Cardiac muscle cell (in vitro differentiated cells and primary cell): ENCODE data around the gene SORCS3. TPM values are rescaled to one million over a fixed set of nuclear protein-coding genes. Genes with fewer than 3 reads are reported as not detected.

Experiments
- DNase-seq, 2 donors: peaks; one replicate each; pipeline versions ENCODE4 v3.0.0 to v3.0.0-alpha.2; 2010 to 2017; ENCODE audit warnings: low read depth in 1 of 2, low spot score in 1 of 2
- H3K27ac ChIP-seq: fragments of 200-600 bp; sonication (generic); 2 replicates; pipeline ENCODE4 v1.5.1; 2016
- H3K27me3 ChIP-seq: fragments of 200-600 bp; sonication (generic); 2 replicates; pipeline ENCODE4 v1.6.0; 2016; ENCODE audit warnings: control low read depth
- H3K36me3 ChIP-seq: fragments of 200-600 bp; sonication (generic); 2 replicates; pipeline ENCODE4 v1.5.1; 2016; ENCODE audit warnings: control low read depth
- H3K4me1 ChIP-seq: fragments of 200-600 bp; sonication (generic); 2 replicates; pipeline ENCODE4 v1.8.1; 2017; ENCODE audit warnings: low read depth, mild to moderate bottlenecking, mixed run types
- H3K4me3 ChIP-seq: fragments of 200-600 bp; sonication (generic); 2 replicates; pipeline ENCODE4 v1.5.1; 2016; ENCODE audit warnings: mild to moderate bottlenecking
- H3K9me3 ChIP-seq: fragments of 200-600 bp; sonication (generic); 2 replicates; pipeline ENCODE4 v1.5.1; 2017; ENCODE audit warnings: low read depth, mild to moderate bottlenecking, control low read depth
- CTCF ChIP-seq: IDR thresholded peaks from 2 replicates; pipeline ENCODE4 v1.5.1; 2012; ENCODE audit warnings: low read depth, mild to moderate bottlenecking, low read length
- polyA plus RNA-seq: library from polyadenylated mRNA; unstranded; fragments of >200 nt; fragmentation: Nextera tagmentation; extraction: Ambion mirVana; gene quantifications from 2 replicates; pipeline ENCODE4 v1.2.1, GENCODE V29; 2016
- total RNA-seq: library from RNA; depleted of rRNA; stranded (reverse); fragments of >200 nt; gene quantifications from 2 replicates; pipeline ENCODE4 v1.2.3, GENCODE V29; 2016

SORCS3 gene
- total and polyA plus RNA-seq, 2 experiments from 2014 or later, result 9.3 to 29.1 TPM

- Histone ChIP-seq H3K9me3 (no peaks in the 10 kb centered on the region), H3K27me3 (no peaks in the 10 kb centered on the region), H3K27ac (no peak overlapping the region), H3K4me3 (no peak overlapping the region), H3K4me1 (no peaks in the 10 kb centered on the region), H3K36me3 (no peaks in the 10 kb centered on the region)
- TF ChIP-seq CTCF, result no peak
- DNase-seq, result no peak
These were observed 201.6 kb downstream of the SORCS3 start for GRCh38 chr10:104842704-104843103.

GRCh38 chr10:104844073-104844472 lies 203.0 kb downstream of the SORCS3 start:
- Histone ChIP-seq H3K4me1 (no peaks in the 10 kb centered on the region), H3K36me3 (no peaks in the 10 kb centered on the region), H3K27me3 (no peaks in the 10 kb centered on the region), H3K27ac (no peak overlapping the region), H3K4me3 (no peak overlapping the region), H3K9me3 (no peaks in the 10 kb centered on the region)
- no peak for DNase-seq
- TF ChIP-seq CTCF, result no peak

GRCh38 chr10:104850023-104850422 lies 208.9 kb downstream of the SORCS3 start:
- H3K4me1 ChIP-seq, result no peaks in the 10 kb centered on the region
- no peak for DNase-seq
- no peak for TF ChIP-seq CTCF
- no peak overlapping the region for H3K27ac ChIP-seq
- no peaks in the 10 kb centered on the region for H3K36me3 ChIP-seq
- H3K4me3 ChIP-seq, result no peak overlapping the region
- H3K27me3 ChIP-seq, result no peaks in the 10 kb centered on the region
- H3K9me3 ChIP-seq, result no peaks in the 10 kb centered on the region

- no peaks in the 10 kb centered on the region for H3K36me3 ChIP-seq
- H3K27ac ChIP-seq, result no peak overlapping the region
- H3K4me3 ChIP-seq, result no peak overlapping the region
- H3K27me3 ChIP-seq, result no peaks in the 10 kb centered on the region
- H3K9me3 ChIP-seq, result no peaks in the 10 kb centered on the region
- no peak for TF ChIP-seq CTCF
- no peaks in the 10 kb centered on the region for H3K4me1 ChIP-seq
- DNase-seq, result no peak
These were observed 227.0 kb downstream of the SORCS3 start for GRCh38 chr10:104867966-104868598.

- H3K27ac ChIP-seq, result no peak overlapping the region
- H3K4me3 ChIP-seq, result no peak overlapping the region
- peaks cover 4% of the 10 kb centered on the region for H3K4me1 ChIP-seq
- no peaks in the 10 kb centered on the region for H3K9me3 ChIP-seq
- H3K27me3 ChIP-seq, result no peaks in the 10 kb centered on the region
- DNase-seq, result no peak
- TF ChIP-seq CTCF, result no peak
- no peaks in the 10 kb centered on the region for H3K36me3 ChIP-seq
These were observed 231.6 kb downstream of the SORCS3 start for GRCh38 chr10:104872691-104873090.

- H3K9me3 ChIP-seq, result no peaks in the 10 kb centered on the region
- H3K4me3 ChIP-seq, result no peak overlapping the region
- peaks cover 4% of the 10 kb centered on the region for H3K4me1 ChIP-seq
- peak in 1 of 2 donors; percentile 64 for DNase-seq
- H3K27me3 ChIP-seq, result no peaks in the 10 kb centered on the region
- H3K27ac ChIP-seq, result no peak overlapping the region
- no peaks in the 10 kb centered on the region for H3K36me3 ChIP-seq
- TF ChIP-seq CTCF, result no peak
These were observed 232.1 kb downstream of the SORCS3 start for GRCh38 chr10:104873161-104873560.
